PC-3 (cell line): Measurements from ENCODE around the gene ABHD2.

ENCODE experiments used
- CTCF ChIP-seq: fragments of 300-600 bp; sonication (generic); conservative IDR thresholded peaks from 2 replicates; pipeline ENCODE4 v1.5.1; 2017; ENCODE audit warnings: antibody characterized with exemption, low read depth, mild to moderate bottlenecking, low read length
- EZH2 ChIP-seq: fragments of 300-600 bp; sonication (generic); IDR thresholded peaks from one replicate; pipeline ENCODE4 v1.6.1; 2017; ENCODE audit warnings: antibody characterized with exemption, mild to moderate bottlenecking, low read length; ENCODE audit not compliant: unreplicated experiment
- EZH2phosphoT487 ChIP-seq: fragments of 300-600 bp; sonication (generic); IDR thresholded peaks from 2 replicates; pipeline ENCODE4 v1.6.1; 2018; ENCODE audit warnings: mild to moderate bottlenecking, antibody characterized with exemption, low read length, borderline replicate concordance

- TF ChIP-seq CTCF = no peak
- TF ChIP-seq EZH2 = no peak
- no peak for TF ChIP-seq EZH2phosphoT487
Observed at GRCh38 chr15:89155122-89155521, 66.9 kb downstream of the ABHD2 start.
